ENCODE measurements around the gene TMEM218.

Gene TMEM218

DNA sequence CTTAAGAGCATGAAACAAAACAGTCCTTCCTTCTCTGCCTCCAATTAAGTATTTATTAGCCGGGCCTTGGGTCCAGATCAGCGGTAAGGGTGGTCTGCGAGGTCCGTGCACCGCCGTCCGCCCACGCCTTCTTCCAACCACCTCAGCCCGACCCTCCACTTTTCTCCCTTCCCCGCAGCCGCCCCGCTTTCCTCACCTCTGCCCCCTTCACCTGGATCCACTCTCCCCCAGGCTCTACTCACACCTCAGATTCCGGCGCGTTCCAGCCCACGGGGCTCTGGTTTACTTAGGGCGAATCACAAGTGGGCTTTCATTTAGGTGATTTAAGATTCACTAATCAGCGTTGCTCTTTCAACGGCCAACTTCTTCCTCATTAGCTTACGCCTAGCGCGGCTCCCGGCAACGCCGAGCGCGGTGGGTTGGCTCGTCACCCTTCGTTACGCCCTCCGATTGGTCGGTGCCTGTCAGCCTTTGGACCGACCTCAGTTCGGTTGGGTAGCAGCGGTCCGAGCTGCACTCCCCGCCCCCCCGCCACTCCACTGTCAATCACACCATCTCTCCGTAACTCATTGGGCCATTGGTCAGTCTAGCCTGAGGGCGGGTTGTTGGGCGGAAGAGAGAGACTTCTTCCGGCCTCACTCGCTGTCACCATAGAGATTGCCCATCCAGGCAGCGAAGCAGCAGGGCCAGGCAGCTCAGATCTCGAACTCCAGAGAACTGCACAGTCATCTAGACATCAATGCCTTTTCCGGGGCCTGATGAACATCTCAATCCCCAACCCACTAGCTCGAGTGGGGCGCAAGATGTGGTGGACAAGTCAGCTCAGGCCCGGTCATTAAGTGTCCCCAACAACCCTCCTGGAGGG, at the start of gene TMEM218:
TSS of gene TMEM218 (minus strand) at position 284 of the 865 bp plus-strand sequence. CDS start 9,385 bp downstream, outside the sequence.
- Histone ChIP-seq H3K27ac (ENCODE audit: low read length) (no peak within 1 kb of the TSS), H3K9me3 (ENCODE audit: control insufficient read depth, insufficient read depth, low read length) (no peaks in the 10 kb centered on the region), H3K36me3 (ENCODE audit: control insufficient read depth, insufficient read depth, low read length) (no peaks in the 10 kb centered on the region), H3K4me1 (ENCODE audit: control insufficient read depth, insufficient read depth, low read length) (0 out of 2 replicates have a peak, but pooled peaks cover 1% of the 10 kb centered on the region), H3K27me3 (ENCODE audit: control insufficient read depth, insufficient read depth, low read length) (no peaks in the 10 kb centered on the region), H3K4me3 (ENCODE audit: low read length) (peak within 1 kb of the TSS; percentile 74; the same call in 1 of the 2 replicates)
- DNase-seq (ENCODE audit: low read depth, low spot score), result peak; percentile 98
- no CpG with 5 or more reads among the region's 49 CpGs for WGBS (ENCODE audit: insufficient coverage, insufficient read length)

DNA sequence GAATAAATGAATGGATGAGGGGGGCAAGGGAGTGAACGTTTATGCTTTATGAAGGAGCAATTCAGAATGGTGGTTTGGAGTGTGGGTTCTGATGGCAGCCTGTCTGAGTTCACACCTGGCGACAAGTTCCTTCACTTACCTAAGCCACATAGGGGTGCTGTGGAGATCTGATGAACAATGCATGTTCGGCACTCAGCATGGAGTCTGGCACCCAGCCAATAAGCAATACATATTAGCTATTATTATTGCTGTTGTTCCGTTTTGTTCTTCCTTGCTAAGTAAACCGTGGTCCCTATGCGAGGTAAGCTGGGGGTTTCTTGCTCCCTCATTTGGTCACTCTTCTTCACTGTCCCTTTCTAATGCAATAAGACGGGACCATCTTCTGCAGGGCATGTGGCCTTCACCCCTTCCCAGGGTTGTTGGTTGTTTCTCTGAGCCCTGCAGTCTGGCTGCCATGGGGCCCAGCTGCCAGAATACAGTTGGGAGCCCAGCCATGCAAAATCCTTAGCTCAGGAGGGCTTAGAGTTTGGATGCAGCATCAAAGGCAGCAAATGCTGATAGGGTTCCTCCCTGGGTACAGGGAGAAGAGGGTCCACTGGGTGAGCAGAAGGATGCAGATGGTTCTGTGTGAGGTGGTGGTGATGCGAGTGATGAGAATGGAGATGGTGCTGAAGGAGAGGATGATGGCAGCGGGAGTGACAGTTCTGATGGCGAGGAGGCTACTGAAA, 46.7 kb upstream of the TMEM218 start:
- Histone ChIP-seq H3K27ac (ENCODE audit: low read length) (no peak overlapping the region), H3K4me1 (ENCODE audit: control insufficient read depth, insufficient read depth, low read length) (peaks cover 3% of the 10 kb centered on the region; the same call in 1 of the 2 replicates), H3K4me3 (ENCODE audit: low read length) (no peak overlapping the region), H3K36me3 (ENCODE audit: control insufficient read depth, insufficient read depth, low read length) (no peaks in the 10 kb centered on the region), H3K27me3 (ENCODE audit: control insufficient read depth, insufficient read depth, low read length) (no peaks in the 10 kb centered on the region), H3K9me3 (ENCODE audit: control insufficient read depth, insufficient read depth, low read length) (no peaks in the 10 kb centered on the region)
- no peak for DNase-seq (ENCODE audit: low read depth, low spot score)
- WGBS (ENCODE audit: insufficient coverage, insufficient read length), result 100% methylated on average over 1 of the region's 10 CpGs

DNA sequence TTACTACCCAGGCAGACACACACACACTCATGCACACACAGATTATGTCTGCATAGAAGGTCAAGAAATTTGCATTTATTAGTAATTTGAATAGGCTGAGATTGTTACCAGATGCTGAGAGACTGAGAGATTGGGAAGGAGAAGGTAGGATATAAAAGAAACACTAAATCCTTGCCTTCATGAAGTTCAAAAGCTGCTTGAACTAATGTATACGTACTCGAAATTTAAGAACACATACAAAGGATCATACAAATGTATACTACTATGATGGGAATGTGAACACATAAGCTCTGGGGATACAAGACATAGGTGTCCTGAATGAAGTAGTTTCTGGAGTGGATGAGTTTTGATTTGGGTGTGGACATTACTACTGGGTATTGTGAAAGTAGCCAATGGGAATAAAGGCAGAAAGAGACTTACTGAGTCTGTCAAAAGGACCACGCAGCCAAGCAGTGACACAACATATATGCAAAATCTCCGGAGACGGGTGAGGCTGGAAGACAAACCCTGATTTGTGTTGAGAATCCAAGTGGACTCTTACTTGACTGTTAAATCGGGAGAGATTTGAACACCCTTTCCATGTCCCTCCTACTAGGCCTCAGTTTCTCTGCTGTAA, 45.8 kb upstream of the TMEM218 start:
- DNase-seq (ENCODE audit: low read depth, low spot score), result no peak
- no peak overlapping the region for H3K4me3 ChIP-seq (ENCODE audit: low read length)
- H3K36me3 ChIP-seq (ENCODE audit: control insufficient read depth, insufficient read depth, low read length), result no peaks in the 10 kb centered on the region
- no peaks in the 10 kb centered on the region for H3K27me3 ChIP-seq (ENCODE audit: control insufficient read depth, insufficient read depth, low read length)
- WGBS (ENCODE audit: insufficient coverage, insufficient read length), result no CpG with 5 or more reads among the region's 6 CpGs
- no peak overlapping the region for H3K27ac ChIP-seq (ENCODE audit: low read length)
- no peaks in the 10 kb centered on the region for H3K9me3 ChIP-seq (ENCODE audit: control insufficient read depth, insufficient read depth, low read length)
- H3K4me1 ChIP-seq (ENCODE audit: control insufficient read depth, insufficient read depth, low read length), result no peaks in the 10 kb centered on the region

DNA sequence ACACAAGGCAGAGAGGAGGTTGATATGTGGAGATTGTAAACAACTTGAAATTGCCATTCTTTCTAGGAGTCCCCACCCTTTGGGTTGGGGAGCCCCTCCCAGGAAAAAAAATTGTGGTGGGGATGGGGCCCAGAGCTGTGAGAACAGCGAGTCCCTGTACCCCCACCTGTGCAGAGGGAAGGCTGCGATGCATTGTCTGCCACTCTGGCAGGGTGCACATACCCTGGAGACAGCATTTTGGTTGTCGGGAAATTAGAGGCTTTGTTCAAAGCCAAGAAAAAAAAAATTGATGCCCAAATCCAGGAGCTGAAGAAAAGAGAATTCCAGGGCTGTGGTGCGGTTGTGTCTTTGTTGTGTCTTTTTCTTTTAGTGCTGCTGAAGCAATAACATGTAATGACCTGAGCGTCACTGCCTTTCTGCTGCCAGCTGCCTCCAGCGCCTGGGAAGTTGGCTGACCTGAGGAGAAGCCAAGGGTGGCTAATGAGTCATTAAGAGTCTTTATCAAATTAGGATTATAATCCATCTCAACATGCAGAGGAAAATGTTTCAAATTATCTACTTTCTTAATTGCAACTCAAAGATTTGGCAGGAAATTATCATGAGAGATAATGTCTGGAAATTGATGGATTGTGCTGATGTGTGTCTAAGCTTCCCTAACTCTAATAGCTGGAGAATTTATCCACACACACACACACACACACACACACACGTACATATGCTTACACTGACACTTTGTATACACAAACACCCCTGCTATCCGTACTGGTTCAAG, 45.1 kb upstream of the TMEM218 start:
- WGBS (ENCODE audit: insufficient coverage, insufficient read length), result no CpG with 5 or more reads among the region's 8 CpGs
- Histone ChIP-seq H3K4me1 (ENCODE audit: control insufficient read depth, insufficient read depth, low read length) (no peaks in the 10 kb centered on the region), H3K27me3 (ENCODE audit: control insufficient read depth, insufficient read depth, low read length) (no peaks in the 10 kb centered on the region), H3K9me3 (ENCODE audit: control insufficient read depth, insufficient read depth, low read length) (no peaks in the 10 kb centered on the region), H3K36me3 (ENCODE audit: control insufficient read depth, insufficient read depth, low read length) (no peaks in the 10 kb centered on the region), H3K27ac (ENCODE audit: low read length) (no peak overlapping the region), H3K4me3 (ENCODE audit: low read length) (no peak overlapping the region)
- DNase-seq (ENCODE audit: low read depth, low spot score), result no peak

DNA sequence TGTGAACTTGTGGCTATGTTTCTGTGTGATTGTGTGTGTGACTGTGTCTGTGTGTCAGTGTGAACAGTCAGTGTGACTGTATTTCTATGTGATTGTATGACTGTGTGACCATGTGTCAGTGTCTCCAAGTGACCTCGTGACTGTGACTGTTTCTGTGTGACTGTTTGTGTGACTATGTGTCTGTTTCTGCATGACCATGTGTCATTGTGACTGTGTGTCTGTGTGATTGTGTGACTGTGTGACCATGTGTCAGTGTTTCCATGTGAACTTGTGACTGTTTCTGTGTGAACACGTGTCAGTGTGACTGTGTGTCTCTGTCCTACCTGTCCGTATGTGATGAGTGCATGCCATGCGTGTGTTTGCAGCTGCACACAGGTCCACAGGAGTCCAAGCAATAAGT, 44.3 kb upstream of the TMEM218 start:
- no CpG with 5 or more reads among the region's 4 CpGs for WGBS (ENCODE audit: insufficient coverage, insufficient read length)

DNA sequence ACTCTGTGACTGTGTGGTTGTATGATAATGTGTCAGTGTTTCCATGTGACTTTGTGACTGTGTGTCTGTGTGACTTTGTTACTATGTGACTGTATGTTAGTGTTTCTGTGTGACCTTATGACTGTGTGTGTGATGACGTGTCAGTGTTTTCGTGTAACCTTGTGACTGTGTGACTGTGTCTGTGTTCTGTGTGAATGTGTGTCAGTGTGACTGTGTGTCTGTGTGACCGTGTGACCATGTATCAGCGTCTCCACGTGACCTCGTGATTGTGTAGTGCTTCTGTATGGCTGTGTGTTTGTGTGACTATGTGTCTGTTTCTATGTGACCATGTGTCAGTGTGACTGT, 43.6 kb upstream of the TMEM218 start:
- Histone ChIP-seq H3K36me3 (ENCODE audit: control insufficient read depth, insufficient read depth, low read length) (no peaks in the 10 kb centered on the region), H3K4me3 (ENCODE audit: low read length) (no peak overlapping the region), H3K4me1 (ENCODE audit: control insufficient read depth, insufficient read depth, low read length) (no peaks in the 10 kb centered on the region), H3K9me3 (ENCODE audit: control insufficient read depth, insufficient read depth, low read length) (no peaks in the 10 kb centered on the region), H3K27me3 (ENCODE audit: control insufficient read depth, insufficient read depth, low read length) (no peaks in the 10 kb centered on the region), H3K27ac (ENCODE audit: low read length) (no peak overlapping the region)
- no peak for DNase-seq (ENCODE audit: low read depth, low spot score)
- no CpG with 5 or more reads among the region's 6 CpGs for WGBS (ENCODE audit: insufficient coverage, insufficient read length)

More for the DNA sequence above, 44.3 kb upstream of the TMEM218 start:
- Histone ChIP-seq H3K4me3 (ENCODE audit: low read length) (no peak overlapping the region), H3K27ac (ENCODE audit: low read length) (no peak overlapping the region), H3K9me3 (ENCODE audit: control insufficient read depth, insufficient read depth, low read length) (no peaks in the 10 kb centered on the region), H3K36me3 (ENCODE audit: control insufficient read depth, insufficient read depth, low read length) (no peaks in the 10 kb centered on the region), H3K27me3 (ENCODE audit: control insufficient read depth, insufficient read depth, low read length) (no peaks in the 10 kb centered on the region), H3K4me1 (ENCODE audit: control insufficient read depth, insufficient read depth, low read length) (no peaks in the 10 kb centered on the region)
- no peak for DNase-seq (ENCODE audit: low read depth, low spot score)

DNA sequence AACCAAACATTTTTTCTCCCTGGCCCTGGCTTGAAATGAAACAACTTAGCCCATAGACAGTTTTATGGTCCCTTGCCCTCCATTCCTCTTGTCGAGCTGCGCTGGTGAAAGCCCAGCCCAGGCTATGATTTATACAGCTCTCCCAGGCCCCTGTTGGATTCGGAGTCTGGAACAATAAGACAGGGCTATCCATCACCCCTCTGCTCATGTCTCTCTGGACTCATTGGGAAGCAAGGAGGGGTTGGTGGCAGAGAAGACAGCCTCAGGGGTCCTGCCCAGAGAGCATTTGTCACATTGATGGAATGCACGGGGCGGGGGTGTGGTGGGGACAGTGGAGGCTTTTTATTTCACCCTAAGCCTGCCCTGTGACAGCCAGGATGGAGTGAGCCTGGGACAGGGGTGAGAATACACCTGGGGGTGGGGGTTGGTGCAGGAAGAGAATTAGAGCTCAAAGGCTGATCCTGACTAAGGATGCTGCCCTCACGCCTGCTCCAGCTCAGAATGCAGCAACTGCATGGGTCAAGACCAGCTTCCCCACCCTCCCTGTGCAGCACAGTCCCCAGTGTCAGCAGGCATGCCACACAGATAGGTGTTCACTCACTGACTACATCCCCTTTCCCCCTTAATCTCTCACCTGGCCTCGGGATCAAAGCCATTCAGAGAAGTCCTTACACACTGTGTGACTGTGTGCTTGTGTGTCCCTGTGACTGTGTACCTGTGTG, 43.1 kb upstream of the TMEM218 start:
- Histone ChIP-seq H3K27ac (ENCODE audit: low read length) (no peak overlapping the region), H3K4me3 (ENCODE audit: low read length) (no peak overlapping the region), H3K4me1 (ENCODE audit: control insufficient read depth, insufficient read depth, low read length) (no peaks in the 10 kb centered on the region), H3K9me3 (ENCODE audit: control insufficient read depth, insufficient read depth, low read length) (no peaks in the 10 kb centered on the region), H3K27me3 (ENCODE audit: control insufficient read depth, insufficient read depth, low read length) (no peaks in the 10 kb centered on the region), H3K36me3 (ENCODE audit: control insufficient read depth, insufficient read depth, low read length) (no peaks in the 10 kb centered on the region)
- DNase-seq (ENCODE audit: low read depth, low spot score), result no peak
- WGBS (ENCODE audit: insufficient coverage, insufficient read length), result no CpG with 5 or more reads among the region's 7 CpGs

DNA sequence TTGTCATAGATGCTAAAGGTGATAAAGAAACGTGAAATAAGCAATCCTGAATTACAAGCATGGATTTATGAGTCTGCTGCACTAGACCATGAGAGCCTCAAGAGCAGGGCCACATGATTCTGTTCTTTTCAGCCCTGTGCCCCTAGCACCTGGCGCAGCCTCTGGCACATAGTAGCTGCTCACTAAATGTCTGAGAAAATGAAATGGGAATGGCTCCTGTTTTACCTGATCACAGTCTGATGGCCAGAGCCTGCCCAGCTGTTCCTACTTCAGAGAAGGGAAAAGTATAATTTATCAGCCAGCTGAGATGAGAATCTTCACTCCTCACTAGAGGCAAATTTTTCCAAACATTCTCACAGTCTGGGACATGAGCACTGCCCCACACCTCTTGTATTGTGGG, 42.4 kb upstream of the TMEM218 start:
- Histone ChIP-seq H3K4me3 (ENCODE audit: low read length) (no peak overlapping the region), H3K9me3 (ENCODE audit: control insufficient read depth, insufficient read depth, low read length) (no peaks in the 10 kb centered on the region), H3K4me1 (ENCODE audit: control insufficient read depth, insufficient read depth, low read length) (no peaks in the 10 kb centered on the region), H3K36me3 (ENCODE audit: control insufficient read depth, insufficient read depth, low read length) (no peaks in the 10 kb centered on the region), H3K27me3 (ENCODE audit: control insufficient read depth, insufficient read depth, low read length) (no peaks in the 10 kb centered on the region), H3K27ac (ENCODE audit: low read length) (no peak overlapping the region)
- DNase-seq (ENCODE audit: low read depth, low spot score), result no peak
- WGBS (ENCODE audit: insufficient coverage, insufficient read length), result no CpG with 5 or more reads among the region's 2 CpGs

DNA sequence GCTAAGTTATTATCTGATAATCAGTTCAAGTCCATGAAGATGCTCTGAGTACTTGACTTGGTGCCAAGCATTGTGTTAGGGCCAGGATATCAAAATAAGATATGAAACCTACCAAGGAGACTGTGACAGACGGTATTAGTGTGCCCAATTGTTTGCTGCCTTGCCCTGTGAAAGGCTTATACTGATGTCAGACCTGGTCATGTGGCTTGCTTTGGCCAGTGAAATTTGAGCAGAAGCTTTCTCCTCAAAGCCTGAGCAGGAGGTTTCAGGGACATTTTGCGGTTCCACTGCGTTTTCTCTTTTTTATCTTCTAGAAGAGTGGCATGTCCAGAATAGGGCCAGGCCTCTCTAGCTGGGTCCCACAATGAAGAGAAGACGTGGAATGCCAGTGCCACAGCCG, 37.3 kb upstream of the TMEM218 start:
- Histone ChIP-seq H3K9me3 (ENCODE audit: control insufficient read depth, insufficient read depth, low read length) (no peaks in the 10 kb centered on the region), H3K27ac (ENCODE audit: low read length) (no peak overlapping the region), H3K36me3 (ENCODE audit: control insufficient read depth, insufficient read depth, low read length) (no peaks in the 10 kb centered on the region), H3K4me1 (ENCODE audit: control insufficient read depth, insufficient read depth, low read length) (peaks cover 2% of the 10 kb centered on the region; the same call in 1 of the 2 replicates), H3K4me3 (ENCODE audit: low read length) (no peak overlapping the region), H3K27me3 (ENCODE audit: control insufficient read depth, insufficient read depth, low read length) (peaks cover 2% of the 10 kb centered on the region; the same call in 1 of the 2 replicates)
- no CpG with 5 or more reads among the region's 5 CpGs for WGBS (ENCODE audit: insufficient coverage, insufficient read length)
- no peak for DNase-seq (ENCODE audit: low read depth, low spot score)
